ENCODE measurements around the gene TNNC1. TPM values are rescaled to one million over a fixed set of nuclear protein-coding genes. Genes with fewer than 3 reads are reported as not detected.

Gene TNNC1
- total and polyA plus RNA-seq, 2 experiments from 2014 or later, result 1,875 to 3,313 TPM

DNA sequence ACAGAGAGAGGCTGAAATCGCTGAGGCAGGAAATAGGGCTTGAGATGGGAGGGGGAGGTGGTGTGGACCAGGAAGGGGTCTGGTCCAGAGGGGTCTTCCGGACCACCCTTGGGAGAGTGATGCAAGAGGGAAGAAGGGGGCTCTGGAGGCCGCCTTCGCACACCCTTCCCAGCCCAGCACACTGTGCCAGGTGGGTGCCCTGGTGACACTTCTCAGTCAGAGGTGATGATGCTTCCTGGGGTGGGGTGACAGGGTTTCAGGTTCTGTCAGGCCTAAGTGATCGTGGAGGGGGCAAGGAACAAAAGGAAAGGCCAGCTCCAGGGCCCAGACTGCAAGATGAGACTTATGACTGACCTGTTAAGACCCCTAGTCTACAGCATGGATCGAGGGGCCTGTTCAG, 21.6 kb downstream of the TNNC1 start:
- Histone ChIP-seq H3K27ac (peak overlapping the region; percentile 85), H3K4me3 (no peak overlapping the region), H3K4me1 (ENCODE audit: low read depth) (peaks cover 25% of the 10 kb centered on the region), H3K9me3 (ENCODE audit: low read depth) (no peaks in the 10 kb centered on the region), H3K27me3 (no peaks in the 10 kb centered on the region), H3K36me3 (no peaks in the 10 kb centered on the region)
- no peak for DNase-seq (ENCODE audit: low read depth in 1 of 2, low spot score in 1 of 2)
- TF ChIP-seq, protein P1, sequence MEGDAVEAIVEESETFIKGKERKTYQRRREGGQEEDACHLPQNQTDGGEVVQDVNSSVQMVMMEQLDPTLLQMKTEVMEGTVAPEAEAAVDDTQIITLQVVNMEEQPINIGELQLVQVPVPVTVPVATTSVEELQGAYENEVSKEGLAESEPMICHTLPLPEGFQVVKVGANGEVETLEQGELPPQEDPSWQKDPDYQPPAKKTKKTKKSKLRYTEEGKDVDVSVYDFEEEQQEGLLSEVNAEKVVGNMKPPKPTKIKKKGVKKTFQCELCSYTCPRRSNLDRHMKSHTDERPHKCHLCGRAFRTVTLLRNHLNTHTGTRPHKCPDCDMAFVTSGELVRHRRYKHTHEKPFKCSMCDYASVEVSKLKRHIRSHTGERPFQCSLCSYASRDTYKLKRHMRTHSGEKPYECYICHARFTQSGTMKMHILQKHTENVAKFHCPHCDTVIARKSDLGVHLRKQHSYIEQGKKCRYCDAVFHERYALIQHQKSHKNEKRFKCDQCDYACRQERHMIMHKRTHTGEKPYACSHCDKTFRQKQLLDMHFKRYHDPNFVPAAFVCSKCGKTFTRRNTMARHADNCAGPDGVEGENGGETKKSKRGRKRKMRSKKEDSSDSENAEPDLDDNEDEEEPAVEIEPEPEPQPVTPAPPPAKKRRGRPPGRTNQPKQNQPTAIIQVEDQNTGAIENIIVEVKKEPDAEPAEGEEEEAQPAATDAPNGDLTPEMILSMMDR (IDR thresholded peaks at IDR 0.05; ENCODE audit: low read depth, low read length), result no peak

DNA sequence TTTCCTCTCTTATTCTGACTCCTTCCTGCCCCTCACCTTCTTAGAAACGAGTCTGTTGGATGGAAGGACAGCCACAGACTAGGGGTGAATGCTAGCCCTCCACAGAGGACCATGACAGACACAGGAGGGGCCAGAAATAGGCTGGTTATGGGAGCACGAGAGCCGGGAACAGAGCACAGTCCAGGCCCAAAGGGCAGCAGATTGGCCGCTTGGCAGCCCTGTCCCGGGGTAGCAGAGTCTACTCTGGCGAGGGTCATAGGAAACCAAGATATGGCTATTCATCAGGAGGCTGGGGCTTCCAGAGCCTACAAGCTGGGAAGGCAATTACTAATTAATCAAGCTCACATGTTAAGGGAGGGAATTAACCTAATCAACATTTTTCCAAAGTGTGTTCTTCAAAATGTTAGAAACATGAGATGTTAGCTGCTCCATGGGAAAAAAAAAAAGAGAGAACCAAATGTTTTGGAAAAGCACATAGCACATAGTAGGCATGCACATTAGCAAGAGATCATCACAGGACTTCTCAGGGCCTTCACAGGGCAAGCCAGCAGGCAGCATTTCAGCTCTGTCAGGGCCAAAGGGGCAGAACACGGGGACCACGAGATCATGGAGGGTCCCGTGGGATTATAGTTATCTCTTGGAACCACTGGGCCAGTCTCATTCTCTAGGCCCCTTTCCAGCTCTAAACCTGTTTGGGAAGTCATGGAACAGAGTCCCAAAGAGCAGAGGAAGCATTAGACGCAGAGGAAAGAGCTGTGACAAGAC, 22.2 kb downstream of the TNNC1 start:
- H3K27me3 ChIP-seq, result no peaks in the 10 kb centered on the region
- H3K9me3 ChIP-seq (ENCODE audit: low read depth), result no peaks in the 10 kb centered on the region
- TF ChIP-seq, protein P1 (IDR thresholded peaks at IDR 0.05; ENCODE audit: low read depth, low read length), result no peak
- no peaks in the 10 kb centered on the region for H3K36me3 ChIP-seq
- no peak overlapping the region for H3K4me3 ChIP-seq
- H3K27ac ChIP-seq, result peak overlapping the region; percentile 85
- peaks cover 25% of the 10 kb centered on the region for H3K4me1 ChIP-seq (ENCODE audit: low read depth)
- no peak for DNase-seq (ENCODE audit: low read depth in 1 of 2, low spot score in 1 of 2)

DNA sequence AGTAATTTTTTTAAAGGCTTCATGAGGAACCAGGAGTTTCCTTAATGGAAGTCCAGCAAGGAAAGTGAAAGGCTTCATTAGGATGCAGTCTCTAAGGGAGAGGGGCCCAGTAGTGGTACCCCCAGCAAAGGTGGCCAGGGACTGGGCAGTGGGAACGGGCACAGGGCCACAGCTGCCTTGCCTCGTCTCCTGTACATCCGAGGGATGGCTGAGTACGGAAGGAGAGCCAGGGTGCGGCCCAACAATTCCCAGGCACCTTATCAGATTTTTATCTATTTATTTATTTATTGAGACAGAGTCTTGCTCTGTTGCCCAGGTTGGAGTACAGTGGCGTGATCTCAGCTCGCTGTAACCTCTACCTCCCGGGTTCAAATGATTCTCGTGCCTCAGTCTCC, 23.4 kb downstream of the TNNC1 start:
- no peaks in the 10 kb centered on the region for H3K36me3 ChIP-seq
- H3K9me3 ChIP-seq (ENCODE audit: low read depth), result no peaks in the 10 kb centered on the region
- H3K4me1 ChIP-seq (ENCODE audit: low read depth), result peaks cover 25% of the 10 kb centered on the region
- H3K27ac ChIP-seq, result no peak overlapping the region
- no peak overlapping the region for H3K4me3 ChIP-seq
- TF ChIP-seq, protein P1 (IDR thresholded peaks at IDR 0.05; ENCODE audit: low read depth, low read length), result no peak
- no peaks in the 10 kb centered on the region for H3K27me3 ChIP-seq
- DNase-seq (ENCODE audit: low read depth in 1 of 2, low spot score in 1 of 2), result no peak

DNA sequence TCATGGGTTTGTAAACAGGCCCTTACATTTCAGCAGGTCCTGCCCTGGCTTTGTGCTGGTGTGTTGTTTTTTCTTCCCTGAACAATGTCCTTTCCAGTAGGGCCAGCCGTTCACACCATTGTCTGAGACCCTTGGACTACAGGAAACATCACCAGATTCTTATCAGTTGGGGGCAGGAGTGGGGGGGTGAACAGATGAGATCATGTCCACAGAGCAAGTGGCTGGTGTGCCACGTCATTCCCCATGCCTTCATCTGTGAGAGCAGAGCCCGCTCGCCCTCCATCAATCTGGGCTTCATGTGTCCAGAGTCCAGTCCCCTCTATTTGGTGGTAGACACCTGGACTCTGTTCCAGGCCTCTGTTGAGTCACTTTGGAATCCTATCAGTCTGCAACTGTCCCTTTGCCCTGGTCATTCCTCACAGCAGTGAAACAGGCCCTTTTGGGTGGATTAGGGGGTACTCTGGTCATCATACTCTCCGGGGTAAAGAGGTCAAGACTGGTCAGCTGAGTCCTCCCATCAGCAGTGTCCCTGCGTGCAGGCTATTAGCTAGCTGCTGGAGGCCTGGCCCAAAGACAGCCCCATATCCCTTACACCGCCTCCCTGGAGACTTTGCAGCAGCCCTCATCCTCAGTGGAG, 23.9 kb downstream of the TNNC1 start:
- H3K36me3 ChIP-seq, result no peaks in the 10 kb centered on the region
- H3K4me3 ChIP-seq, result no peak overlapping the region
- DNase-seq (ENCODE audit: low read depth in 1 of 2, low spot score in 1 of 2), result peak in 1 of 2 donors; percentile 26
- no peaks in the 10 kb centered on the region for H3K9me3 ChIP-seq (ENCODE audit: low read depth)
- H3K4me1 ChIP-seq (ENCODE audit: low read depth), result peaks cover 25% of the 10 kb centered on the region
- TF ChIP-seq, protein P1 (IDR thresholded peaks at IDR 0.05; ENCODE audit: low read depth, low read length), result no peak
- no peak overlapping the region for H3K27ac ChIP-seq
- H3K27me3 ChIP-seq, result no peaks in the 10 kb centered on the region

DNA sequence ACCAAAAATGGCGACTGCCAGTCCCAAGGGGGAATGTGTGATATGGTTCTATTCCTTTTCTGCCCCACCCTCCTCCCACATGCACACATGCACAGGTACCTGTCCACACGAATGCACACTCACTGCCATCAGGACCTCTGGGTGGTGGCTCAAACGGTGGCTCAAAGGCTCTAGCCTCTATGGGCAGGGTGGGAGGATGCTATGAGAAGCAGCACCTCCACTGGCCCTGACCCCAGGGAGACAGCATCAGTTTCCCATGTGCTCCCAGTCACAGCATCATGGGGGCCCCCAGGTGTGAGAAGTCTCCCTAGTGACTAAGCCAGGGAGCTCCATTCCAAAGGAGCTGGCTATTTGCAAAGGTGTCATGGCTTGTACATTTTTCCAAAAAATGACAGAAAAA, 24.8 kb downstream of the TNNC1 start:
- Histone ChIP-seq H3K27ac (no peak overlapping the region), H3K9me3 (ENCODE audit: low read depth) (no peaks in the 10 kb centered on the region), H3K4me3 (no peak overlapping the region), H3K36me3 (no peaks in the 10 kb centered on the region), H3K4me1 (ENCODE audit: low read depth) (peaks cover 20% of the 10 kb centered on the region), H3K27me3 (no peaks in the 10 kb centered on the region)
- TF ChIP-seq, protein P1 (IDR thresholded peaks at IDR 0.05; ENCODE audit: low read depth, low read length), result no peak
- no peak for DNase-seq (ENCODE audit: low read depth in 1 of 2, low spot score in 1 of 2)

Data from cardiac muscle cell (in vitro differentiated cells and primary cell).